GM21723 (cell line): ENCODE measurements around the gene STRN.
"Not testable (repeated sequence)": the region's sequence is repeated elsewhere in the genome, so short reads cannot be mapped to it uniquely, and the experiment has no call there.

Experiments
- ATAC-seq: cut with Tn5 transposase; IDR thresholded peaks from one replicate; pipeline ENCODE4 v1.9.1; 2021; ENCODE audit warnings: mild to moderate bottlenecking, moderate library complexity; ENCODE audit not compliant: unreplicated experiment

STRN gene, protein sequence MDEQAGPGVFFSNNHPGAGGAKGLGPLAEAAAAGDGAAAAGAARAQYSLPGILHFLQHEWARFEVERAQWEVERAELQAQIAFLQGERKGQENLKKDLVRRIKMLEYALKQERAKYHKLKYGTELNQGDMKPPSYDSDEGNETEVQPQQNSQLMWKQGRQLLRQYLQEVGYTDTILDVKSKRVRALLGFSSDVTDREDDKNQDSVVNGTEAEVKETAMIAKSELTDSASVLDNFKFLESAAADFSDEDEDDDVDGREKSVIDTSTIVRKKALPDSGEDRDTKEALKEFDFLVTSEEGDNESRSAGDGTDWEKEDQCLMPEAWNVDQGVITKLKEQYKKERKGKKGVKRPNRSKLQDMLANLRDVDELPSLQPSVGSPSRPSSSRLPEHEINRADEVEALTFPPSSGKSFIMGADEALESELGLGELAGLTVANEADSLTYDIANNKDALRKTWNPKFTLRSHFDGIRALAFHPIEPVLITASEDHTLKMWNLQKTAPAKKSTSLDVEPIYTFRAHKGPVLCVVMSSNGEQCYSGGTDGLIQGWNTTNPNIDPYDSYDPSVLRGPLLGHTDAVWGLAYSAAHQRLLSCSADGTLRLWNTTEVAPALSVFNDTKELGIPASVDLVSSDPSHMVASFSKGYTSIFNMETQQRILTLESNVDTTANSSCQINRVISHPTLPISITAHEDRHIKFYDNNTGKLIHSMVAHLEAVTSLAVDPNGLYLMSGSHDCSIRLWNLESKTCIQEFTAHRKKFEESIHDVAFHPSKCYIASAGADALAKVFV

DNA sequence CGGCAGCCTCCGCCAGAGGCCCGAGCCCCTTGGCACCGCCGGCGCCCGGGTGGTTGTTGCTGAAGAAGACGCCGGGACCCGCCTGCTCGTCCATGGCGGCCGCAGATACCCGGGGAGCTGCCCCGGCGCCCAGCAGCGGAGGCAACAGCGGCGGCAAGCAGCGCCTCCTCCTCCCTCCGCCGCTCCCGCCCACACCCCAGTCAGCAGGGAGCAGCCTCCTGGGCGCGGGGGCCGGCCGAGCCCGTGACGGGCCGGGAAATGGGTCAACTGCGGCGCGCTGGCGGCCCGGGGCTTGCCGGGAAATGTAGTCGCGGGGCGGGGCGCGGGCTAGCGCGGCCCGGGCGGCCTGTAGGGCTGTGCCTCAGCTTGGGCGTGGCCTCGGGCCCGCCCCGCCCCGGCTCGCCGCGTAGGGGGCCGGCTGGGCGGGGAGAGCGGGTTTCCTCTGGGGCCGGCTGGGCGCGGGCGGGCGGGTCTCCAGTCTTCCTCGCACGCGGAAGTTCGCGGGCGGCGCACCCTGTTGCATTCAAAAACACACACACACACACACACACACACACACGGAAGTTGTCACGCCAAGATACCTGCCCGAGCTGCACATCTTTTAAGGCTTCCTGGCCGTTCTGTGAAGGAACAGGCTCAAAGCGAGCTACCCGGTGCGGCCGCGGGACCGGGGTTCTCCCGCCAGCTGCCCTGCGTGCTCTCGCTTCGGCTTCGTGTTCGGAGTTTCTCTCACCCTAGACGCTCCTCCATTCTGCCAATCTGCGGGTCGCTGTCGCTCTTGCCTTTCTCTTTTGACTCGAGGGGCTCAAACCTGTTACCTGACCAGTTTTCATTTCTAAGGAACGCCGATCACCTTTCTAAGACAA, at the start of gene STRN:
TSS of gene STRN (minus strand) at position 167 of the 866 bp plus-strand sequence. CDS start at position 94, 73 bp downstream.
- peak; percentile 94 for ATAC-seq

DNA sequence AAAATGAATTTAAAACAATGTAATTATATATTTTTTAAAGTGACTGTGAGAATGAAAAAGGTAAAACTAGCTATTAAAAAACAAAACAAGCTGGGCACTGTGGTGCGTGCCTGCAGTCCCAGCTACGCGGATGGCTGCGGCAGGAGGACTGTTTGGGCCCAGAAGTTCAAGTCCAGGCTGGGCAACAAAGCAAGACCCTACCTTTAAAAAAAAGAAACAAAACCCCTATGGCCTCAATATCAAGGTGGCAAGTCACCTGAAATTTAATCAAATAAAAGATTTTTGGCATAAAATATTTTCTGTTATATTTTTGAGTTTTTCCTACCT, 46.9 kb upstream of the STRN start:
- peak; percentile 6 for ATAC-seq

DNA sequence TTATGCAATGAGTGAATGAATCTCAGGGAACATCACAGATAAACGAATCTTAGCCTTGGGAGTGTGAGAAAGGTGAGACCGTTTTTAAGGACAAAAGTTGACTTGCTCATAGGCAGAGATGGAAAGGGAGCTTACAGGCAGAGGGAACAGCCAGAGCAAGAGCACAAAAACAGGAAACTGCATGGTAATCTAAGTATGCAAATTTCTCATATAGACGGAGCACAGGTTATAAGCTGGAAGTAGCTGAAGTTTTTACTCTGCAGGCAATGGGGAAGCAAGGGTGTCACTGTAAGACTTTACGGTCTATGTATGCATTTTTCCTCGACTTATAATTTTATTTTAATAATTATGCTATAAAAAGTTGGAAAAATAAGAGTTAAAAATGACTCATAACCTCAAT, 44.8 kb upstream of the STRN start:
- ATAC-seq = no peak

DNA sequence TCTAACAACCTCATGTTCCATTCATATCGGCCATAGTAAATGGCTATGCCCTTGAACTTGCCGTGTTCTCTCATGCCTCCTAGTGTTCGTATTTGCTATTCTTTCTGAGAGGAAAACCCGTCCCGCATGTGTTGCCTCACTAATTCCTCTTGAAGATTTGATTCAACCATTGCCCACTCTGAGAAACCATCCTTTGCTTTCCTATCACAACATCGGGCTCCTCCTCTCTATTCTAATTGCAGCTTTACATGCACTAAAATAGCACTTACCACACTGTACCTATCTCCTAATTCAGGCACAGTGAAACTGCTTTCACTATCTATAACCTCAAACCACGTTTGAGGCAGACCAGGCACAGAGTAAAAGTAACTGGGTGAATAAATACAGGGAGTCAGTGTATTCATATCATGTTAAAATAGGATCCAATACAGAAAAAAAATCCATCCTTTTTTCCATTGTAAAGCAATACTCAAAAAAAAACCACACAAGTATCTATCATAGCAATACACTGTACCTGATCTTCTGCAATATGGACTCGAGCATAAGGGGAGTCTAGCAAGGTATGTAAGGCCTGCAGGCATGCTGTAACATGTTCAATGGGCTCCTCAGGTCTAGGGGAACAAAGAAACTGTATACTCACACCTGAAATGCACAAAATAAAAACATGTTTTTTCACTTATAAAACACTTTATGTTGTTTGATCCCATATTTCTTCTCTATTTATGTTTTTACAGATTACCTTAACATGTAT, 39.0 kb upstream of the STRN start:
- ATAC-seq = peak; percentile 99

DNA sequence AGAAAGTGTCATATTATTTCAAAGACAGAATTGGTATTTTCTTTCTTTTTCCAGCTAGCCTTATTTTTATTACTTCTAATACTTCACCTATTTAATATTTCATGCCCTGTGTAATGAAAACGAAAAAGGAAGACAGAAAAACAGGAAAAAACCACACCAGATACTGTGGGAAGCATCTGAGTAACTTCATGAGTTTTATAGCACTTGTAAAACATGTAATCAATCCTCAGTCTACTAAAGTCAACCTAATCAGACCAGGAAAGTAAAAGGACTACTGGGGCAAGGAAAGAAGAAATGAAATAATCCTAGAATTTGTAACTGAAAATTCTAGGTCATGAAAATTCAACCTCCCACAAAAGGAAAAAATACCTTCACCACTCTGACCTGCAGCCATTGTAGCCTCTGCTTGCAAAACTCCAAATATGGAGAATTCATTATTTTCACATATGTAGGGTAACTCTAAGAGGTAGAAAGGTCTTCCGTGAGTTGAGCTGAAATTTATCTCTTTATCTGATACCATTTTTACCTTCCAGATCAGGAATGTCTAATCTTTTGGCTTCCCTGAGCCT, 34.7 kb upstream of the STRN start:
- no peak for ATAC-seq

DNA sequence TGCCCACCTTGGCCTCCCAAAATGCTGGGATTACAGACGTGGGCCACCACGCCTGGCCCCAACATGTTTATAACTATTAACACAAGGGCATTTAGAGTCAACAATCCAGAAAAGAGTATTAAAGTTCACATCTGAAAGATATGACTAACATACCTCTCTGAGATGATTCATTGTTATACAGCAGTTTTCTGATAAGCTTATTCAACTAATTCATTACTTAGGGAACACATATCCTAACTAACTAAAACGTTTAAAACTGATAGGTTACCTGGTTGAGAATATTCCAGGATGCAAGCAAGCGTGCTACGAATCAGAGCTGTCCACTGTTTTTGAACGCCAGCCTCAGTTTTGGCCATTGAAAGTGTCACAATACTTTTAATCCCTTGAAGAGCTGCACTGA, 34.0 kb upstream of the STRN start:
- no peak for ATAC-seq

DNA sequence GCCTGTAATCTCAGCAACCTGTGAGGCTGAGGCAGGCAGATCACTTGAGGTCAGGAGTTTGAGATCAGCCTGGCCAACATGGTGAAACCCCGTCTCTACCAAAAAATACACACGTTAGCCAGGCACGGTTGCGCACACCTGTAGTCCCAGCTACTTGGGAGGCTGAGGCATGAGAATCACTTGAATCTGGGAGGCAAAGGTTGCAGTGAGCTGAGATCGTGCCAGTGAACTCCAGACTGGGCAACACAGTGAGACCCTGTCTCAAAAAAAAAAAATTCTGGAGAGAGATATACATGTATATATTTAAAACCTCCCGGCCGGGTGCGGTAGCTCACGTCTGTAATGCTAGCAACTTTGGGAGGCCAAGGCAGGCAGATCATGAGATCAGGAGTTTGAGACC, 33.1 kb upstream of the STRN start:
- not testable (repeated sequence) for ATAC-seq

DNA sequence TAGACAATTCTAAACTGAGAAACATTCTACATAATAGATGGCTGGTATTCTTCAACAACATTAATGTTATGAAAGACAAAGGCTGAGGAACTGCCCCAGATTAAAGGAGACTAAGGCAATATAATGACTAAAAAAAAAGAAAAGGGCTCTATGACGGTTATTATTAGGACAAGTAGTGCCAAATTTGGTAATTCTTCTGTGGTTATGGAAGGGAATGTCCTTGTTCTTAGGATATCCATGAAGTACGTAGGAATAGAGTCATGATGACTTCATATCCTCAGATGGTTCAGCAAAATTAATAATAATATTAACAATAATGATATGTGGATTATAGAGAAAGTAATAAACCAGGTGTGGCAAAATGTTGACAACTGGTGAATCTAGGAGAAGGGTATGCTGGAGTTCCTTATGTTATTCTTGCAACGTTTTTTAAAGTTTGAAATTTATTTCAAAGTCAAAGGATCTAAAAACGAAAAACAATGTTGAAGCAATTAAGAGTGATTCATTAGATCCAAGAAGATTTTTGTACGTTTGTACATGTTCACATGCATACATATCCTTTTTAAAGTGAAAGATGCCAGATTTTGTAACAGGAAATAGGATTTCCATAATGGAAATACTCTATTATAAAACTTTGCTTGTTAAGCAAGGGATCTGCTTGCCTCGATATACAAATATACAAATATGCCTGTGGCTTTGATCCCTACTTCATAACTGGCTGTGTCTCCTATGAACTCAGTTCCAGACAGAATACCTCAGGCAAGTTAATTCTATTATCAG, 27.7 kb upstream of the STRN start:
- no peak for ATAC-seq

DNA sequence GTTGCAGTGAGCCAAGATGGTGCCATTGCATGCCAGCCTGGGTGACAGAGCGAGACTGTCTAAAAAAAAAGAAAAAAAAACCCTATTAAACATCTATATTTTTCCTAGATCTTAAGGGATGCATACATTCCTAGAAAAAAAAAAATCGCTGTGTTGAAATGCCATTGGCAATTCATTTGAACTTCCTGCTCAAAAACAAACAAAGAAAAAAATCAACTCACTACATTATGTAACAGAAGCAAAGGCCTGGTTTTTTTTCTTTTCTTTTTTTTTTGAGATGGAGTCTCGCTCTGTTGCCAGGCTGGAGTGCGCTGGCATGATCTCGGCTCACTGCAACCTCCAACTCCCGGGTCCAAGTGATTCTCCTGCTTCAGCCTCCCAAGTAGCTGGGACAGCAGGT, 21.7 kb upstream of the STRN start:
- ATAC-seq = no peak

DNA sequence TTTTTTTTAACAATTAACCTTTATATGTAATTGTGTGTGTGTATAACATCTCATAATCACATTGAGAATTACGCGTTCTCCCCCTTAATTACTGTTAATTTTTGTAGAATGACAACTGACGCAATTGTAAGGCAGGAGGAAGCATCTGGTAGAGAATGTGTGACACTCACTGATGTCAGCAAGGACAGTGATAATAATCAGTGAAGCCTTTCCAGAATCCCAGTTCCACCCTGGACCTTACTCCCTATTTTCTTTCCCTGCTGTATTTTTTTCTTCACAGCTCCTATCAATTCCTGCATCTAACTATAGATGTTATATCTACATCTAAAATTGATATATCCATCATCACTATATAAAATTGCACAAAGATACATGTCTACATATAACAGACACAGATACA, 16.1 kb upstream of the STRN start:
- no peak for ATAC-seq

DNA sequence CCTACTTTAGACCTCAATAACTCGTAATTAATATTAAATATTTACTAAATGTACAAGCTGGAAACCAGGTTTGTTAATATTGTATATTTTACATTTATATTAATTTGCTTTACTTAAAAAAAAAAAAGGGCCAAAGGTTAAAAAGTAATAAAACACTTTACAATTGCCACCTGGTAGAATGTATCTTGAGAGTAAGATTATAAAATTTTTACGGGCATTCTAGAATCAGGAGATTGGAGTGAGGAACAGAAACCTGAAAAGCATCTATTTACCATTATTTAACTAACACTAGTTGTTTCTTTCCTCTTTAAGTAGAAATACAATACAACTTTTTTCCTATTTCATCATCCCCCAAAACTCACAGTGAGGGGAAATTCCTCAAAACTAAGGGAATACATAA, 15.6 kb upstream of the STRN start:
- no peak for ATAC-seq

DNA sequence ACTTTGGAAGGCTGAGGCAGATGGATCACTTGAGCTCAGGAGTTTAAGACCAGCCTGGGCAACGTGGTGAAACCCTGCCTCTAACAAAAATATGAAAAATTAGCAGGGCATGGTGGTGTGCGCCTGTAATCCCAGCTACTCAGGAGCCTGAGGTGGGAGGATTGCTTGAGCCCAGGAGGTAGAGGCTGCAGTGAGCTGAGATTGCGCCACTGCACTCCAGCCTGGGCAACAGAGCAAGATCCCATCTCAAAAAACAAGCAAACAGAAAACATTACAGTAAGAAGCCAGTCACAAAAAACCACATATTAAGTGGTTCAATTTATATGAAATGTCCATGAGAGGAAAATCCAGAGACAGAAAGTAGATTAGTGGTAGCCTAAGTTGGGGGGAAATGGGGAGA, 12.7 kb upstream of the STRN start:
- not testable (repeated sequence) for ATAC-seq

DNA sequence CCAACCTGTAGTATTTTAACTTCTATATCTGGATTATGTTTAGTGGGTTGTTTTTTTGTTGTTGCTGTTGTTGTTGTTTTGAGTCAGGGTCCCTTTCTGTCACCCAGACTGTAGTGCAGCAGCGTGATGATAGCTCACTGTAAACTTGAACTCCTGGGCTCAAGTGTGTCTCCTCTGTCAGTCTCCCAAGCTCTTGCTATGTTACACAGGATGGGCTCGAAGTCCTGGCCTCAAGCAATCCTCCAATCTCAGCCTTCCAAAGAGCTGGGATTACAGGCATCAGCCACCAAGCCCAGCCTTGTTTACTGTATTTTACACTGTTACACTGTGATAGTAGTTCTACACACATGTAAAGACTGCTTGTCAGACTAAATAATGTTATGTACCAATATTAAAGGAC, 9.7 kb upstream of the STRN start:
- no peak for ATAC-seq

DNA sequence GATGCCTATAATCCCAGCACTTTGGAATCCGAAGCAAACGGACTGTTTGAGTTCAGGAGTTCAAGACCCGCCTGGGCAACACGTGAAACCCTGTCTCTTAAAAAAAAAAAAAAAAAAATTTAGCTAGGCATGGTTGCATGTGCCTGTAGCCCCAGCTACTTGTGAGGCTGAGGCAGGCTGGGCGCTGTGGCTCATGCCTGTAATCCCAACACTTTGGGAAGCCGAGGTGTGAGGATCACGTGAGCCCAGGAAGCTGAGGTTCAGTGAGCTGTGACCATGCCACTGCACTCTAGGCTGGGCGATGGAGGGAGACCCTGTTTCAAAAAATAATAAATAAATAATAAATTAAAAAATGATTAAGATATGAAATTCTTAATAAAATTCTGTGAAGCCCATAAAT, 9.0 kb upstream of the STRN start:
- ATAC-seq = no peak

DNA sequence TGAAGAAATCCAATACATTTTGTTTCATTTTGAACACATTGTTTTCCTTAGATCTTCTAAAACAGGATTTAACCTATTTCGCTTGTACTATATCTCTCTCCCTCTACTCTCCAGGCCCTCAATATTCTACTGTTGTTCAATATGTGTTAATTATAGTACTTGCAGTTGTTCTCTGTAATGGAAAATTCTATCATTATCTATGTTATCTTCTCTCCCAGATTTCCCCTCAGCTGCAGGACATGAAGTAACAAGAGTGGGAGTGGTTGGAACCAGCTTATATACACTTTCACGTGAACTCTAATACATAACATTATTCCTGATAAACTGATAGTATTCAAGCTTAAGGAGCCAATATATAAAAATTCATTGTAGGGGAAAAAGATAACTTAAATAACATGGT, 7.0 kb upstream of the STRN start:
- no peak for ATAC-seq

DNA sequence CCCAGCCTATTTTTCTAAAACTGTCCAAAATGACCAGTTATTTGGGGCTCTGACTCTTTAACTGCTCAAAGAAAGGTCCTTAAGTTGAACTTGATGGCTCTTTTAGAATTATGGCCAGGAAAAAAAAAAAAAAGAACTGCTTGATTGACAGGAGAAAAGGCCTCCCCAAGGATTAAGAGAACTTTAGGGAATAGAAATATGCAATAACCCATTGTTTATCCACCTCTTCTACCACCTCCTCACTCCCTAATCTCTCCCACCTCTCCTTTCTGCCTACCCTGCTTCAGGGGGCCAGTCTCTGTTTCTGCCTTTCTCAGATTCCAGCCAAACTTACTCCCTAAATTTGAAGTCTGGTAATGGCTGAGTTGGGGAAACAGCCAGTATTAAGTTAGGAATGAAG, 5.7 kb upstream of the STRN start:
- no peak for ATAC-seq

DNA sequence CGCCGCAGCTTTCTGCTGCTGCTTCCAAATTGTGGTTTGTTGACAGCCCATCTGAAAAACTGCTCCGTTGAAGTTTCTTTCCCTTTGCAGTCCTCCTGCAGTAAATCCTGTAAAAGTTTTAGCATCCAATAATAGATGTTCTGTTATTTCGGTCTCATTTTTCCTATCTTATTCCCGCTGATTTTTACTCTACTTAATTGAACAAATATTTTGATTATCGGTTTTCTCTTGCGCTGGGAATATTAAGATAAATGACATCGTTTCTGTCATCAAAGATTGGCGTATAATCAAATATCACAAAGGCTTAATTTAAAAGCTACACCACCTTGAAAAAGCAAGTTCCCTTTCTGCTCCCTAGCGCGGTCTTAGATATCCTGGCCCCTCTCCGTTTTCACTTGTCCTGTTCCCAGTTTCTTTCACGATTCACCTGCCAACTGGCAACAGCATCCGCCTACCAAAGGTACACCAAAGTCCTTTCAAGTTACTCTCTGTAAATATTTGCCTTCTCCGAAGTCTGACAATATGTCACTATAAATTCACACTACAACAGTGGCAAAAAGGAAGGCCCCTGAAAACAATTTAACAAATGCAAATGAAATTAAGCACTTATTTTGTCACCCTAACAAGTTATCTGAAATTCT, 1.0 kb upstream of the STRN start:
- ATAC-seq = no peak

DNA sequence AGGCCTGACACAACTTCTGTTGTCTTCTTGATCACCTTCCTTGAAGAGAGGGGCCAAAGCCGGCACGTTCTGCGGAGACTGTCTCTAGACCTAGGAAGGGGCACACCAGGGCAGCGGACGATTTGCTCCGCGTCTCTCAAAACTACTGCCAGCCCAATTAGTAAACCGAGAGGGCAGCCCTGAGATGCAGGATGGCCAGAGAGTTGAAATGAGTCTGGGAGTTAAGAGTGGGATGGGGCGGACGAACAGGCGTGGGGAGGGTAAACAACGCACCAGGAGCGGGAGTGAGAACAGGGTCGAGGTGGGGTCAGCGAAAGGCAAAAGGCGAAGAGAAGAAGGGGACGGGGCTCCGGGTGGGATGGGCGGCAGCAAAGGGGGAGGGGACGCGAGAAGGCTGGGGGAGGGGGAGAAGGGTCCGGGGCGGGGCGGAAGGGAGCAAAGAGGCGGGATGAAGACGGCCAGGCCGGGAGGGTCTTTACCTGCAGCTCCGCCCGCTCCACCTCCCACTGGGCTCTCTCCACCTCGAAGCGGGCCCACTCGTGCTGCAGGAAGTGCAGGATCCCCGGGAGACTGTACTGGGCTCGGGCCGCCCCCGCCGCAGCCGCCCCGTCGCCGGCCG, 476 bp downstream of the STRN start:
- ATAC-seq = peak; percentile 34

DNA sequence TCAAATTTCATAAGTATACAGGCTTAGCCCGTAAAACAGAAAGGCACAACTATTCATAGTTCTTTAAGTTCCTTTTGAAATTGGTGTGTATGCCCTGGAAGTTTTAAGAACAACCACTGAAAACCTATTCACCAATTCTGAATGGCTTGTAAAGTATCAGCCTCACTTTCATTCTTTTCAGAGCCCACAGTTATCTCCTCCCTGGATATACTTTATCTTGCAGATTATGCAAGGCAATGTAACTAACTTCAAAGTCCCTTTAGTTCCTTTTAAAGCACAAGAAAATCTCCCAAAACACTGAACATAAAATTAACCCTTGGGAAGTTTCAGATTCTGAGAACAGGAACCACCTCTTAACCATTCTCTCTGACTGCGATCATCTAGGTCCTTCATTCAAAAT, 1.1 kb downstream of the STRN start:
- no peak for ATAC-seq
